NCI-H2196 treated with DMSO at 0.1 percent for 48 hours (cell line): ENCODE results near the gene CARF.

Source experiments
- DNase-seq: peaks from one replicate; lab custom pipeline; 2025; ENCODE audit not compliant: unreplicated experiment; lab: John Stamatoyannopoulos, UW

CARF gene

GRCh38 chr2:203018181-203018580 is 106.1 kb downstream of the CARF start:
- DNase-seq, result no peak

- DNase-seq, result no peak
Measured at GRCh38 chr2:203019142-203019541, 107.1 kb downstream of the CARF start.

- no peak for DNase-seq
Measured at GRCh38 chr2:203021991-203022390, 109.9 kb downstream of the CARF start.

GRCh38 chr2:203022751-203023150 is 110.7 kb downstream of the CARF start:
- DNase-seq, result no peak

GRCh38 chr2:203025592-203025991 is 113.5 kb downstream of the CARF start:
- DNase-seq, result no peak

- no peak for DNase-seq
Measured at GRCh38 chr2:203030545-203030944, 118.5 kb downstream of the CARF start.

GRCh38 chr2:203030991-203031390 is 118.9 kb downstream of the CARF start:
- DNase-seq, result no peak

- no peak for DNase-seq
Measured at GRCh38 chr2:203033395-203033794, 121.3 kb downstream of the CARF start.

GRCh38 chr2:203035879-203036470 is 123.9 kb downstream of the CARF start:
- no peak for DNase-seq
